DOHH2 (cell line): Measurements from ENCODE around the gene CD207.

Experiments
- H3F3A ChIP-seq: fragments of 200-600 bp; sonication (generic), shearing (Covaris generic); 2 replicates; pipeline ENCODE4 v1.6.0; 2016; ENCODE audit warnings: antibody characterized with exemption, mild to moderate bottlenecking; ENCODE audit not compliant: control insufficient read depth, insufficient read depth
- H3K27ac ChIP-seq: fragments of 200-600 bp; sonication (generic); 2 replicates; pipeline ENCODE4 v1.5.1; 2014; ENCODE audit warnings: low read depth, mild to moderate bottlenecking, low read length, moderate library complexity
- H3K27me3 ChIP-seq: fragments of 200-600 bp; sonication (generic); 2 replicates; pipeline ENCODE4 v1.6.1; 2014; ENCODE audit warnings: mild to moderate bottlenecking, low read length, mixed read lengths; ENCODE audit not compliant: control insufficient read depth
- H3K36me3 ChIP-seq: fragments of 200-600 bp; sonication (generic); 2 replicates; pipeline ENCODE4 v1.6.1; 2014; ENCODE audit warnings: mild to moderate bottlenecking, low read length, moderate library complexity, mixed read lengths; ENCODE audit not compliant: control insufficient read depth
- H3K4me1 ChIP-seq: fragments of 200-600 bp; sonication (generic); 2 replicates; pipeline ENCODE4 v1.6.1; 2014; ENCODE audit warnings: mild to moderate bottlenecking, low read length, mixed read lengths; ENCODE audit not compliant: control insufficient read depth
- H3K4me2 ChIP-seq: fragments of 200-600 bp; sonication (generic); 2 replicates; pipeline ENCODE4 v1.6.0; 2014; ENCODE audit warnings: mild to moderate bottlenecking, low read length, moderate library complexity
- H3K4me3 ChIP-seq: fragments of 200-600 bp; sonication (generic); 2 replicates; pipeline ENCODE4 v1.5.1; 2014; ENCODE audit warnings: mild to moderate bottlenecking, low read length, mixed read lengths
- H3K79me2 ChIP-seq: fragments of 200-600 bp; sonication (generic); 2 replicates; pipeline ENCODE4 v1.6.1; 2014; ENCODE audit warnings: mild to moderate bottlenecking, low read length, mixed read lengths; ENCODE audit not compliant: control insufficient read depth
- H3K9me2 ChIP-seq: fragments of 200-600 bp; sonication (generic); replicated peaks from 2 replicates; pipeline ENCODE4 v1.6.1; 2014; ENCODE audit warnings: mild to moderate bottlenecking, low read length, mixed read lengths; ENCODE audit not compliant: control insufficient read depth
- H3K9me3 ChIP-seq: fragments of 200-600 bp; sonication (generic); 2 replicates; pipeline ENCODE4 v1.6.1; 2014; ENCODE audit warnings: antibody characterized with exemption, low read length, mixed read lengths; ENCODE audit not compliant: control insufficient read depth, insufficient read depth
- H4K20me1 ChIP-seq: fragments of 200-600 bp; sonication (generic); 2 replicates; pipeline ENCODE4 v1.6.0; 2014; ENCODE audit warnings: low read depth, mild to moderate bottlenecking, antibody characterized with exemption, low read length, moderate library complexity; ENCODE audit not compliant: control insufficient read depth, insufficient read depth
- CTCF ChIP-seq: fragments of 200-600 bp; sonication (generic); IDR thresholded peaks from one replicate; pipeline ENCODE4 v1.5.1; 2014; ENCODE audit warnings: antibody characterized with exemption, mild to moderate bottlenecking, low read depth, low read length; ENCODE audit not compliant: poor library complexity, severe bottlenecking
- EZH2phosphoT487 ChIP-seq: fragments of 200-600 bp; sonication (generic); IDR thresholded peaks from 2 replicates; pipeline ENCODE4 v1.6.1; 2017; ENCODE audit warnings: borderline replicate concordance, mild to moderate bottlenecking, antibody characterized with exemption, low read length, moderate library complexity, mixed read lengths

The CD207 gene

GRCh38 chr2:70807102-70807827, 28.4 kb downstream of the CD207 start:
- Histone ChIP-seq H3K9me3 (no peaks in the 10 kb centered on the region), H3K4me3 (no peak overlapping the region), H3K79me2 (no peaks in the 10 kb centered on the region), H3K27ac (no peak overlapping the region), H4K20me1 (no peaks in the 10 kb centered on the region), H3K4me1 (no peaks in the 10 kb centered on the region), H3K27me3 (no peaks in the 10 kb centered on the region), H3K4me2 (no peak overlapping the region), H3K9me2 (no peaks in the 10 kb centered on the region), H3K36me3 (no peaks in the 10 kb centered on the region), H3F3A (no peaks in the 10 kb centered on the region)
- TF ChIP-seq CTCF (no peak), EZH2phosphoT487 (no peak)

- Histone ChIP-seq H3K4me3 (no peak overlapping the region), H3K4me2 (no peak overlapping the region), H3K36me3 (no peaks in the 10 kb centered on the region), H3K9me2 (no peaks in the 10 kb centered on the region), H3K27ac (no peak overlapping the region), H3K27me3 (no peaks in the 10 kb centered on the region), H4K20me1 (no peaks in the 10 kb centered on the region), H3K79me2 (no peaks in the 10 kb centered on the region), H3K9me3 (no peaks in the 10 kb centered on the region), H3K4me1 (no peaks in the 10 kb centered on the region), H3F3A (no peaks in the 10 kb centered on the region)
- TF ChIP-seq EZH2phosphoT487 (no peak), CTCF (no peak)
These were observed 29.0 kb downstream of the CD207 start for GRCh38 chr2:70806620-70807019.

GRCh38 chr2:70806013-70806412, 29.6 kb downstream of the CD207 start:
- no peaks in the 10 kb centered on the region for H3K4me1 ChIP-seq
- H3K9me3 ChIP-seq, result no peaks in the 10 kb centered on the region
- H3K27me3 ChIP-seq, result no peaks in the 10 kb centered on the region
- H3K4me3 ChIP-seq, result no peak overlapping the region
- no peaks in the 10 kb centered on the region for H3K36me3 ChIP-seq
- H3K4me2 ChIP-seq, result no peak overlapping the region
- no peaks in the 10 kb centered on the region for H3K9me2 ChIP-seq
- no peaks in the 10 kb centered on the region for H3F3A ChIP-seq
- H3K27ac ChIP-seq, result no peak overlapping the region
- no peak for TF ChIP-seq CTCF
- TF ChIP-seq EZH2phosphoT487, result no peak
- H4K20me1 ChIP-seq, result no peaks in the 10 kb centered on the region
- H3K79me2 ChIP-seq, result no peaks in the 10 kb centered on the region
